Activated CD4-positive, alpha-beta T cell treated with anti-CD3 and anti-CD28 coated beads, Interleukin-2, amount 50 U/mL, for 1 hour (primary cell): Measurements from ENCODE around the gene PRSS56.
A peak's percentile ranks its signal among the peaks of the same experiment; 100 is the strongest.

ENCODE experiments used
- DNase-seq: peaks from one replicate; pipeline ENCODE4 v3.0.0-alpha.2; 2020

PRSS56 gene

DNA sequence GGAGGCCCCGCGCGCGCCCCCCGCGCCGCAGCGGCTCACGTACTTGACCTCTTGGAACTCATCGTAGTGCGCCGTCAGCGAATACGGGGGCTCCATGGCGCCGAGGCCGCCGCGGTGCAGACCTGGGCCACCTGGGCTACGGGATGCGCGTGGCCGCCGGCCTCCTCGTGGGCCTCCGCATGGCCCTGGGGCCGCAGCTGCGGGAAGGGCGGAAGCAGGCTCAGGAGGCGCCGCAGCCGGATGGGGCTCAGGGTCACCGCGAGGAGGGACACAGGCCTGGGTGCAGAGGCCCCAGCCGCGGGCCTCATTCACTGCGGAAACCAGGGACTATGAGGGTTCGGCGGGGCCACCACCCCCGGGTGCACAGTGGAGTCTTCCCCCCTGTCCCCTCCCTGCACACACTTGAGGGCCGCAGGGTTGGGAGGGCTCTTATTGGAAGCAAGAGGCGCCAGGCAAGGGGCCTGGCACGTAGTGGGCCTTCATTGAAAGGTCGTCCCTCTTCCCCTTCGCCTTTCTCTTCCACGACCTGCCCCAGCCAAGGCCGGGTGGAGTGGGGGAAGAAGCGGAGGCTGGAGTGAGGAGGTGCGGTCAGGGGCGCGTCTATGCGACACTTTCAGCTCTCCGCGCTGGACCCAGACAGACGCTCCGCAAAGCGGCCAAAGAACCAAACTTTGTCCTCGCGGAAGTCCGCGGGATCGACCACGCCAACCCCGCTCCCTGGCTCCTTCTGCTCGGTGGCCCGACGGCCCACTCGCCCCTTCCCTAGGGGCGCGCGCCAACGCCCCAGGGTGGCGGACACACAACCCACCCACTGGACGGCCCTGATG, 33.4 kb upstream of the PRSS56 start:
- no peak for DNase-seq

DNA sequence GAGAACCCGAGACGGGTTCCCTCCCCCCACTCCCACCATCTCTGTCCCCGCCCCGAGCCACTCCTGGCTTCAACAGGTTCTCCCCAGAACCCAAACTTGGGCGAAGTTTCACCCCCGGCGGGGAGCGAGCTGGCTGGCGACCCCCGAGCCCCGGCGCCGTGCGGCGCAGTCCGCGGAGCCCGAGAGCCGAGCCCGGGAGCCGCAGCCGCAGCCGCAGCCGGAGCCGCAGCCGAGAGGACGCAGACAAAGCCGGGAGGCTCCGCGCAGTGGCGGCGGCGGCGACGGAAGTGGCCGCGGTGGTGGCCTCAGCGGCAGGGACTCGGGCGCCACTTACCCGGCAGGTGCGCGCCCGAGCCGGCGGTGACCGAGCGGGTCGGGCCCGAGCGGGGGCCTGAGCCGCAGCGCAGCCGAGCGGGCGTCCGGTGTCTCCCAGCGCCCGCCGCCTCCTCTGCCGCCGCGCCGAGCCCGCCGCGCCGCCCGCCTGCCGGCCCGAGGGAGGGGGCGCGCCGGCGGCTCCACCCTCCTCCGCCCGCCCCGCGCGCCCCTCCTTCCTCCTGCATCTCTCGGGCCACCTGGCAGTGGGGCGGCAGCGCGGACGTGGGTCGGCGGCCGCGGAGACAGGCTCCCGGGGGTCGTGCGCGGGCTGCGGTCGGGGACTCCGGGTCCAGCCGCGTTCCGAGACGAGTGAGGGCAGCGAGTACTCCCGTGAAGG, 32.6 kb upstream of the PRSS56 start, which contains the start of gene ECEL1:
ECEL1 (minus strand) TSS at position 450 of the 712 bp plus-strand sequence. CDS start 1,181 bp downstream, outside the sequence.
- no peak for DNase-seq

DNA sequence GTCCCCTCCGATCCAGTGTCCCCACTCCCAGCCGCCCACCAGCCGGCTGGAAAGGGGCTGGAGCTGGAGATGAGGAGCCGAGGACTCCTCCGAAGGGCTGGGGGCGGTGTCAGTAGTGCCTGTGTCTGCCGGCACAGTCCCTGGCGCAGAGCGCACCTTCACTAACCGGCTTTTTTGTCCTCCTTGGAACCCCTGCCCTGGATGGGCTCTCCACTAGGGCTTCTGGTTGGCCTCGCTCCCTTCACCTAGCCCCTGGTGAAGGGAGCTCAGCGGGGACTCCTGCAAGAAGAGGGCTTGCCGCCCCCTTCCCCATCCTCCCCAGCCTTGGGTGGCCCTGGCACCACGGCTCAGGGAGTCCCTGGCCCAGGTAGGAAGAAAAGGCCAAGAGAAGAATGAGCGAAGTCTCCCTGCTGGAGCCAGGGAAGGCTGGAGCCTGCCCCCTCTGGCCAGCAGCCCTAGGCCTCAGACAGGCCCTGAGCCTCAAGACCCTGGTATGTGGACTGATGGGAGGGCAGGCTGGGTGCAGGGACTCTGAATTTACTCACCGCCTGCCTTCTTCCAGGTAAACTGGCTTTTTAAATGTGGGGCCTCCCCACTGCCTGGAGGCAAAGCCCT, 32.0 kb upstream of the PRSS56 start:
- no peak for DNase-seq

DNA sequence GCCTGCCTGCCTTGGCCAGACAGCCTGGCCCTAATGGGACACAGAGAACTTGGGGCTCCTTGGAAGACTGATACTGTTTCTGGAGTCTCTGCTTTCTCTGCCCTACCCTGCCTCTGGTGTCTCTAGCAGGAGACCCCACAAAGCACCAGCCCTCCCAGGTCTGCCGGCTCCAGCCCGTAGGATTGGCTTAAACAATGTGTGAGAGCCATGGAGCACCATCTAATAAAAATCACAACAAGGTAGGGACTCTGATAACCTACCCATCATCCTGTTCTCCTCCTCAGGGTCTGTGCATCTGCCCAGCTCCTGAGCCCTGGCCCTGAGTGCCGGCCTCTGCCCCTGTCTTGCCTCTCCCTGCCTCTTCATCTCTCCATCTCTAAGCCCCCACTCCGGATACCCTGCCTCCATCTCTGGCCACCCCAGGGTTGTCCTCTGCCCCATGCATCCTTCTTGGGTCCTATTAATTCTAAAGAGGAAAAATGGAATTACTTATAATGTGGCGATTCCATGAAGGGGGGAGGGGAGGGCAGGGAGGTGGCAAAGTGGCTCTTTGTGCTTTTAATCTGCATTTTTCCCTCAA, 31.4 kb upstream of the PRSS56 start:
- no peak for DNase-seq

DNA sequence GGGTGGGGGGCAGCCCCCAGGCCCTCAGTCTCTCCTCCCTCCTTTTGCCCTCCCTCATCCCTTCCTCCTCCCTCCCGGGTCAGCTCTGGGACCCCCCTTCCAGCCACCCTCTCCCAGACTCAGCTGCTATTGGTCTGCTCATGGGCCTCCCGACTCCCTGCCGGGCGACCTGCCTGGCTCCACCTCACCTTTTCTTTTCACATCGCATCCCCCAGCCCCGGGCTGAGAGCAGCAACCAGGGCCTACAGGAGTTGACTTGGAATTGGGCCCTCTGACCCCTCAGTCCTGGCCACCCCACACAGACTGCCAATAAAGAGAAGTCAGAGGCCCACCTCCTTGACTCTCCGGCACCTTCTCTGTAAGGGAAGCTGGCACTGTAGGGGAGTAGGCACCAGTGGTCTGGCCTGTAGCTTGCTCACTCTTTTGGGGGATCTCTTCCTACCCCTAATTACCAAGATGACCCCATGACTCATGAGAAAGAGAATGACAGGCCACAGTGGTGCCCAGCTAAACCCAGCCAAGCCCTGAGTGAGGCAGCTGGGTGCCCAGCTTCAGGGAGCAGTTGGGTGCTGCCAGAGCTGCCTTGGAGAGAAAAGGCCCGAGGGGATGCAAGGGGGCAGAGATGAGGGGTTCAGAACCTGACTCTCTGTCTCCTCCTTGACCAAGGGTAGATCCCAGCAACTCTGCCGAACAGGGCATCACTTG, 30.5 kb upstream of the PRSS56 start:
- no peak for DNase-seq

DNA sequence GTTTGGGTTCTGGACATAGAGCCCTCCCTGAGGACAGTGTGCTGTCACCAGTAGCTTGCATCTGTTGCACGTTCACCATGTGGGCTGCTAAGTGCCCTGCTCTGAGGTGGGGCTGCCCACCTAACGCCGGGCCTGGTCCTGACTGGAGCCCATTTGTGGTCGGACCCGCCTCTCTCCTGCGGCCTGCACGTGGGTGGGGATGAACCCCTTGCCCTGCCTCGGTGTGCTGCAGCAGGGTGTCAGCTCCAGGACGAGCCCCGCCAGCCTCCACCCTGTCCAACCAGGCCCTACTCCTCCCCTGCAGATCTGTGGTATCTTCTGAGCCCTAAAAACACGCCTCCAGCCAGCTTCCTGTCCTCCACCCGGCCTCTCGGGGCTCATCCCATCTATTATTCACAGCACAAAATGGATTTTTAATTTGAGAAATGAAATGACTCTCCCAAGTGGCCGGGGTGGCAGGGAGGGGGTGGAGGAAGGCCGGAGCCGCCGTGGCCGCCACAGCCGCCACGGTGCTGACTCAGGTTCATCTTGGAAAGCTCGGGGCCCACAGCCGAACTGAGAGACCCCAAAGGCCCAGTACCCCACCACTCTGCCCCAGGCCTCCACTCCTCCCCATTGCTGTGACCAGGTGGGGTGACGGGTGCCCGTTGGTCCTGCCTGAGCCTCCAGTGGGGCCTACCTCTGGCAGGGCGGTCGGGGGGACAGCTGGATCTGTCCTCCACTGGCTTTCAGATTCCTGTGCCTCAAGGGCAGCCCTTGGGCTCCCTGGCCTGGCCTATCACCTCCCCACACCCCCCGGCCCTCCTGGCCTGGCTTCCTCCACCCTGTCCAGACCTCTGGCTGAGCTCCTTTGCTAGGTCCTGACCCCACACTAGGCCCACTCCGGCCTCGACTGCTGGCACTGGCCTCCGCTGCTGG, 29.7 kb upstream of the PRSS56 start:
- no peak for DNase-seq

DNA sequence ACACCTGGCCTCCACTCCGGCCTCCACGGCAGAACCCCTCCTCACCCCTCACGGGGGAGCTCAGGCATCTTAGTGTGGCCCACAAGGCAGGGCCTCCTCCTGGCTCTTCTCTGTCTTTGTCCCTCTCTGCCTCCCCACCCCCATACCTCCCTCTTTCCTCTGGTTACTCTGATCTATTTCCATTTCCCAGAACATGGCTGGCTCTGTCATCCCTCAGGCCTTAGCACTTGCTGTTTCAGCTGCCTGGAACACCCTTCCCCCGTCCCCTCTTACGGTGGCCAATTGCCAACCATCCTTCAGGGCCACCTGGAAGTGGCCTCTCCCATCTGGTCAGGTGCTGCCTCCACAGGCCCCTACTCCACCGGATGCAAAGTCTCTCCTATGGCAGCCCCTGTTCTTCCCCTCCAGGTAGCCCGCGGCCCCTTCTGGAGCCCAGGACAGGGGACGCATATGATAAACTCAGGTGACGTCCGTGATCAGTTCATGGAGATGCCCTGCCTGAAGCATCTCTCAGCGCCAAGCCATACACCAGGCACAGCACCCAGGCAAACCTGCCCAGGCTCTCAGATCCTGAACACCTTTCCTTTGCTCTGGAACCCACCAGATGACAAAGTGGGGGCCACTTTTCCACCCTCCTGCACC, 28.9 kb upstream of the PRSS56 start:
- DNase-seq: no peak

DNA sequence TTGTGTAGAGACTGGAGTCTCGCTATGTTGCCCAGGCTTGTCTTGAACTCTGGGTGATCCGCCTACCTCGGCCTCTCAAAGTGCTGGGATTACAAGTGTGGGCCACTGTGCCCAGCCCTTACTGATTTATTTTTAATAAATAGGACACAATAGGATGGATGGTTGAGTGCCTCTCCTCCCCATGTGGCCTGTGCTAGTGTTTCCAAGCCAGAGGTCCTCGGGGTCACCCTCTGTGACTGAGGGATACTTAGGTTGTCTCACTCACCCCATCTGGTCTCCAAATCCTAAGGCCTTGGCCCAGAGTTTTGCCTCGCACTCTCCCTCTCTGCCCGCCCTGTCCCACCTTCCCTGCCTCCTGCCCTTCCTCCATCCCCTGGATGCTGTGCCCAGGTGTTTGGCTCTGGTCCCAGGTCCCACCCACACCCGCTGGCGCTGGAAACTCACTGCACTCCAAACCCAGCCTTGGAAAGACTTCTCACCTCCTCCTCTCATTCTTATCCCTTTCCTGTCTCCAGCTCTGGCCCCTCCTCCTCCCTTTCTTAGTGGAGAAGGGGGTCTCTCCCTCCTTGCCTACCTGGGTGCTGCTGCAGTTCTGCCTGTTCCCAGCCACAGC, 27.8 kb upstream of the PRSS56 start:
- DNase-seq: no peak

DNA sequence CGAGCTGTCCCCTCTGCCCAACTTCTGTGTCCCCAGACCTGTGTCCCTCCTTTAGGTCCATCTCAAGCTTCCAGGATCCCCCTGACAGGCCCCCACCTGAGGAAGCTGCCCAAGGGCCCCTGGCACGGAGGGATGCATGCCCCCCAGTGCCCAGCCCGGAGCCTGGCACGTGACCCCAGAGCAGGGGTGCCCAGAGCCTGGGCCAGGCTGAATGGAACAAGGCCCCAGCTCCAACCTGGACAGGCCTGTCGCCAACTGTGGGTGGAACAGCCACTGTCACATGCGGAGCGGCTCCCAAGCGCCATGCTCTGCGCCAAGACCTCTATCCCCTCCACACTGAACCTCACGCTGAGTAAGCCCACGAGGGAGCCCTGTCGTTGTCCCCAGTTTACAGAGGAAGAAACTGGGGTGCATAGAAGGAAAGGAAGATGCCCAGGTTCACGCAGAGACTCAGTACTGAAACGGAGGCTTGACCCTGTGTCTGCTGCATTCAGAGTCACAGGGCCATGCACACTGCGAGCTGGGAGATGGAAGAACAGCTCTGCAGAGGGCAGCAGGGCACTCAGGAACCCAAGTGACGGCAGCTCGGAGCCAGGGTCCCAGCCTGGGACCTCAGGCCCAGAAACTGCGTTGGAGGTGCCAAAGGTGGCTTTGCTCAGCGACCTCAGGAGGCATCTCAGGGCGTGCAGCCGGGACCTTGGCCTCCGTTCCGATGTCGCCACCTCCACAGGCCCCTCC, 27.1 kb upstream of the PRSS56 start:
- DNase-seq: no peak

DNA sequence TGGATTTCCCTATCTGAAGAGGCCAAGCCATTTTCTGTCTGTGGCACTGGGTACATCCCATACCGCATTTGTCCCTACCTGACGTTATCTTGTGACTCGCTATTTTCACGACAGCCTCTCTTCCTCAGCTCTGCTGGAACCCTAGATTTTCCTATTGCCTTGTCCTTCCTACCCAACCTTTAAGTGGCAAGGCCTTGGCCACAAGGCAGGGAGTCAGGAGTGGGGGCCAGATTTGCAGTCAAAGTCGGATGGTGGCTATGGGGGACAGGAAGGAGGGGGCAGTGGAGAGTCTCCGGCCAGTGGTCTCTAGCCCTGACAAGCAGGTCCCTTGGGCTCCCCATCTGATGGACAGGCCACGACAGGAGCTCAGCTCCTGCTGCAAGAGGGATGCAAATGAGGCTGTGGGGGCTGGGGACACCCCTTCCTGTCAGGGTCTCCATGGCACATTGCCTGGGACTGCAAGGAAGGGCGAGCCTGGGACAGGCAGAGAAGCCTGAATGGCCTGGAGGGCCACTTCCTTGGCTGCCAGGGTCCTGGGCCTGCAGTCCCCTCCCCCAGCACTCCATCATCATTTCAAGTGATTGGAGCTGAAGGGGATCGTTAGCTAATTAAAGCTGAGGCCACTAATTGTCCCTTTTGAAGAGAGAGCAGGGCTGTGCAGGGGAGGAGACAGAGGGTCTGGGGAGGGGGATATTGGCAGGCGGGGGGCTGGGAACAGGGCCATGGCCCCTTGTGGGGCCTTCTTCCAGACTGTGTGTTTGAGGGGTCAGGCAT, 26.3 kb upstream of the PRSS56 start:
- DNase-seq: no peak

DNA sequence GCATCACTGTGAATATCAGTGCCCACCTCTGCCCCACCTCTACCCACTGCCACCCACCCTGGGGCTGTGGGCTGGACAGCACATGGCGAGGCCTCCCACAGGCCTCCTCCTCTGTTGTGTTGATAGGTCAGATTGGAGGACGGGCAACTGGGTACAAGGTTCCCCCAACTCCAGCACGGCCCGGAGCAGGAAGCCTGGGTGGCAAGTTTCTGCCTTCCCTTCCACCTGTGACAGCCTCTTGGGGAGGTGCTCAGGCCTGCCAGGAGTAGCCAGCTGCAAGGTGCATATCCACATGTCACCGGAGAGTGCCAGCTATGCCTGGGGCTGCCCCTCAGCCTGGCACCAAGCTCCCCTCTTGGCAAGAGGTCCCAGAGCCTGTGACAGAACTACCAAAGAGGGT, 25.6 kb upstream of the PRSS56 start:
- no peak for DNase-seq

DNA sequence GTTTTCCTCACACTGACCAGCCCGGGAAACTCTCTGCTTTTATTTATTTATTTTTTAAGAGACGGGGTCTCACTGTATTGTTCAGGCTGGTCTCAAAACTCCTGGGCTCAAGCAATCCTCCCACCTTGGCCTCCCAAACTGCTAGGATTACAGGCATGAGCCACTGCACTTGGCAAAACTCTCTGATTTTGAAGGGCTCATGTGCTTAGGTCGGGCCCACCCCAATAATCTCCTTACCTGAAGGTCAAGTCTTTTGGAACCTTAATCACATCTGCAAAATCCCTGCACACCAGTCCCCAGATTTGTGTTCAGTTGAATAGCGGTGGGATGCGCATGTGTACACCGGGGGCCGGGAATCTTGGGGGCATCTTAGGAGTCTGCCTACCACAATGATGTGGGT, 24.9 kb upstream of the PRSS56 start:
- DNase-seq: no peak

DNA sequence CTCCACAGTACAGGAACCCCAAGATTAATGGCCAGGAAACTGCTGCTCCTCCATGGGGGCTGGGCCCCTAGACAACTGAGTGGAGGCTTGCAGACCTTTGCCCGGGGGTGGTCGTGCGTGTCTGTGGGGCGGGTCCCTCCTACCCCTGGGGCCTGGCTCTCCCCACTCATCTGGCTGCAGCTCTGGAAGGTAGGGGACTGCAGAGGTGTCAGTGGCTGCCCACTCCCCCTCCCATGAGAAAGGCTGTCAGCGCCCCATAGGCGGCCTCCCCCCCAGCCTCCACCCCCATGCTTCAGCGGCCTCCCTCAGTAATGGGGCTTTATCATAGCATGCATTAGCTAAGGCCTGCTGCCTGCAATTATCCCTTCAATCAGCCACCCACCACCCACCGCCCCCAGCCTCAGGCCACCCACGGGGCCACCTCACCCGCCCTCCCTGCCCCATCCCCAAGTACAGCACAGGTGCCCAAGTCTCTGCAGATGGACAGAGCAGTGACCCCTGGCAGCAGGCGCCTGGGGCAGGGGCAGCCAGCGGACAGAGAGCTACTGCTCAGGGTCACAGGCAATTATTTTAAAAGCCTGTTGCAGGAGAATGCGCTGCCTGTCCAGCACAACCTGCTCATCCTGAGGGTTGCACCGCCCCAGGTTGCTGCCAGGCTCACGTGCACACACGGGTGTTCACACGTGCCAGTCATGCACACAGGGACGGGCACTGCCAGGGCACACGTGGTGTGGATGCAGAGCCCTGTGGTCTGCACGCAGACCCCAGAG, 23.5 kb upstream of the PRSS56 start:
- no peak for DNase-seq

DNA sequence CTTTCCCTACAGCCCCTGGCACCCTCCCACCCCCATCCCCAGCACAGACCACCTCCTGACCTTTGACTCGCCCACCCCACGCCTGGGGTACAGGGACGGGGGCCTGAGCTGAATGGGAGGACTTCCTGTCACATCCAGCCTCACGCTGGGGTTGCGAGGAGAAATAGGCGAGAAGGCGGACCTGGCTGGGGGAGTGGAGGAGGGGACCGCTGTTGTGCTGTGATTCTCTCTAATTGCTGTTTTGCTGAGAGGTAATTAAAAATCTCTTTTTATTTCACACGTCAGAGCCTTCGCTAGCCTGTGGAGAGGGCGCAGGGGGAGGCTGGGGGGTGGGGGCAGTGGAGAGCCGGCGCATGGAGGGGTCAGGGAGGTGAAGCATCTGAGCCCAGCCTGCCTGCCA, 22.8 kb upstream of the PRSS56 start:
- no peak for DNase-seq

DNA sequence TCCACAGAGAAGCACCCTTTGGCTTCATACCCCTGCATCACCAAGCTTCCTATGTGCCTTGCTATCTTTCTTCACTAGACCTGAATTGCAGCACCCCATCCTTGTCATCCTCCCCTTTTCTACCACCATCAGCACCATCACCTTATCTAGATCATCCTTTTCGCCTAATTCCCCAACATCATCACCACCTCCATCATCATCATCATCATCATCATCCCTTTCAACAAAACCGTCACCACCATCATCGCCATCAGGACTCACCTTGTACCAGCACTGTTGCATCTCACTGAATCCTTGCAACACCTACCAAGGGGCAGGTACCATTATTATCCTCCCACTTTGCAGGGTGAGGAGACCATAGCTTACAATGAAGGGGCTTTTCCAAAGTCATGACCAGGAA, 21.7 kb upstream of the PRSS56 start:
- DNase-seq: no peak

DNA sequence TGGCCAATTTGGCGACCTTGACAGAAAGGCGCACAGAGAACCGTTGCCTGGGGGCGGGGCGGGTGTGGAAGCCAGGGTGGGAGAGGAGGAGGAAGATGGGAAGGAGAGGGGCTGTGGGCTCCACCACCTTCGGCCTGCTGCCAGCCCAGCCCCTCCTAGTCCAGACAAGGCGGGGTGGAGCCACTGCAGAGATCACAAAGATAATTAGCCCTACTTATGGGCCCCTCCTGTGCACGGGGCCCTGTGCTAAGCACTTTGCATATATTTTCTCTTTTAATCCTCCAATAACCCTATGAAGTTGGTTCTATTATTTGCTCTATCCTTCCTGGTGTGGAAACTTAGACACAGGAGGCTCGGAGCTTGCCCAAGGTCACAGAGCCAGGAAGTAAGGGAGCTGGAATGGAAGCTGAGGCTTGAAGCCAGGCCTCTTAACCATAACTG, 18.8 kb upstream of the PRSS56 start:
- no peak for DNase-seq

DNA sequence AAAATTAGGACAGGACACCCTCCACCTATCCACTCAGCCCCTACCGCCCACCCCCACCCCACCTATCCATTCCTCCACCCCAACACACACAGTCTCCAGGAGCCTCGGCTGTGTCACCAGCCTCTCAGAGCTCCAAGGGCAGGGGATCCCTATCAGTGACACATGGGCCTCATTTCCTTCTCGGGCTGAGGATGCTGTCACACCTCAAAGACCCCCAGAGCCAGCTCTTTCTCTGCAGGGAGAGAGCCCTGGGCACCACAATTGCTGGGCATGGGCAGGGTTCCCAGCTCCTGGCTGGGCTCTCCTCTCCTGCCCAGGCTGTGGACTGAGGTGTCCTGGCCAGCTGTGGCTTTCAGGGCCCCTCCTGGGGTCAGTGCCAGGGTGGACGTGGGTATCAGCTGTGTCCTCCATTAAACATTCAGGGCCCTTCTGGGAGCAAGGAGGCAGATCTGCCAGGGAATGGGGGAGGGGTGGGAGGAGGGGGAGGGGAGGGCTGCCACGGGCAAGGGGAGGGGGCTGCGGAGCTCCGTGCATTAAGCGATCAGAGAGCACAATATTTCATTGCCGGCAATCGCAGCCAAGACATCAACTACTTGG, 18.3 kb upstream of the PRSS56 start:
- no peak for DNase-seq

DNA sequence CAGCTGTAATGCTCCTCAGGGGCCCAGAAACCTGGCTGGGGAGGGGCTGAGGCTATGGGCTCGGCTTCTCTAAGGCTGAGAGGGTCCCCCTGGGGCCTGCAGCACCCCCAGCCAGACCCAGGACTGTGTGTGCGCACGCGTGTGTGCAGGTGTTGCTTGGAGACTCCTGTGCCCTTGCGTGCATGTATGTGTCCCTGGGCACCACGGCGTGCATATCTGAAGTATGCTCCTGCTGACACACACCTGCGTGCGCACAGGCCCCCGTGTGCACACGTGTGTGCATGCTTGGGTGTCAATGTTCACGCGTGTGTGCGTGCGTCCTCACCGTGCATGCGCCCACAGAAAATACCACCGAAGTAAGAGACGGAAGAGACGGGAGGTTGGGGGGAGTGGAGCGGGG, 17.7 kb upstream of the PRSS56 start:
- peak; percentile 22 for DNase-seq
